PC-3 (cell line): Measurements from ENCODE around the gene CD151. TPM values are rescaled to one million over a fixed set of nuclear protein-coding genes. Genes with fewer than 3 reads are reported as not detected.

ENCODE experiments used
- ATAC-seq: fragments of 200-7000 bp; cut with Tn5 transposase; 2 replicates; pipeline ENCODE4 v1.9.1; 2020; ENCODE audit warnings: mild to moderate bottlenecking, moderate library complexity
- BruUV-seq: library from RNA; stranded (reverse); fragments of 400-500 nt; replicated peaks from 2 replicates; lab custom pipeline; 2021; lab: Mats Ljungman, UMichigan
- CTCF ChIA-PET: fragments of 300-600 bp; sonication (Branson Sonifier 250); formaldehyde crosslinking; loops from one replicate; lab custom pipeline; 2022; ENCODE audit warnings: antibody characterized with exemption; lab: Charles Lee
- POLR2A ChIA-PET: fragments of 300-600 bp; sonication (Branson Sonifier 250); formaldehyde crosslinking; loops from one replicate; lab custom pipeline; 2022; ENCODE audit warnings: antibody characterized with exemption; ENCODE audit not compliant: unreplicated experiment; lab: Charles Lee
- DNase-seq: peaks from one replicate; pipeline ENCODE4 v3.0.0-alpha.2; 2015
- H2AFZ ChIP-seq: fragments of 300-600 bp; sonication (generic); 2 replicates; pipeline ENCODE4 v1.6.0; 2016; ENCODE audit warnings: antibody characterized with exemption, low read length
- H3F3A ChIP-seq: fragments of 300-600 bp; sonication (generic); one replicate; pipeline ENCODE4 v1.6.0; 2017; ENCODE audit warnings: antibody characterized with exemption, low read length, control low read depth, mild to moderate bottlenecking; ENCODE audit not compliant: unreplicated experiment
- H3K27ac ChIP-seq: fragments of 300-600 bp; sonication (generic); 2 replicates; pipeline ENCODE4 v1.5.1; 2016; ENCODE audit warnings: mild to moderate bottlenecking, low read length
- H3K27me3 ChIP-seq: fragments of 300-600 bp; sonication (generic); 2 replicates; pipeline ENCODE4 v1.6.1; 2016; ENCODE audit warnings: low read length, mixed read lengths
- H3K36me3 ChIP-seq: fragments of 300-600 bp; sonication (generic); 2 replicates; pipeline ENCODE4 v1.6.1; 2016; ENCODE audit warnings: low read depth, mixed run types, low read length, mixed read lengths
- H3K4me1 ChIP-seq: fragments of 300-600 bp; sonication (generic); 2 replicates; pipeline ENCODE4 v1.5.1; 2016; ENCODE audit warnings: low read length; ENCODE audit not compliant: insufficient read depth
- H3K4me2 ChIP-seq: fragments of 300-600 bp; sonication (generic); 2 replicates; pipeline ENCODE4 v1.6.0; 2016; ENCODE audit warnings: low read length
- H3K4me3 ChIP-seq: fragments of 300-600 bp; sonication (generic); 2 replicates; pipeline ENCODE4 v1.5.1; 2016; ENCODE audit warnings: mild to moderate bottlenecking, low read length, mixed read lengths
- H3K79me2 ChIP-seq: fragments of 300-600 bp; sonication (generic); 2 replicates; pipeline ENCODE4 v1.6.1; 2017; ENCODE audit warnings: low read length, mixed read lengths
- H3K9ac ChIP-seq: fragments of 300-600 bp; sonication (generic); 2 replicates; pipeline ENCODE4 v1.6.0; 2016; ENCODE audit warnings: mild to moderate bottlenecking, low read length
- H3K9me2 ChIP-seq: fragments of 300-600 bp; sonication (generic); replicated peaks from 2 replicates; pipeline ENCODE4 v1.6.1; 2016; ENCODE audit warnings: mixed run types, low read length, mixed read lengths
- H3K9me3 ChIP-seq: fragments of 300-600 bp; sonication (generic); 2 replicates; pipeline ENCODE4 v1.6.1; 2016; ENCODE audit warnings: low read length, mixed read lengths
- H4K20me1 ChIP-seq: fragments of 300-600 bp; sonication (generic); 2 replicates; pipeline ENCODE4 v1.6.1; 2016; ENCODE audit warnings: low read length, mixed read lengths
- EZH2 ChIP-seq: fragments of 300-600 bp; sonication (generic); IDR thresholded peaks from one replicate; pipeline ENCODE4 v1.6.1; 2017; ENCODE audit warnings: antibody characterized with exemption, mild to moderate bottlenecking, low read length; ENCODE audit not compliant: unreplicated experiment
- EZH2phosphoT487 ChIP-seq: fragments of 300-600 bp; sonication (generic); IDR thresholded peaks from 2 replicates; pipeline ENCODE4 v1.6.1; 2018; ENCODE audit warnings: mild to moderate bottlenecking, antibody characterized with exemption, low read length, borderline replicate concordance
- intact Hi-C: fragments of 100-400 bp; cut with micrococcal nuclease; formaldehyde crosslinking; loops from 2 replicates; pipeline ENCODE4 v1.9.0; 2023
- total RNA-seq: library from RNA; depleted of rRNA; stranded (reverse); fragments of >200 nt; gene quantifications from 2 replicates; pipeline ENCODE4 v1.2.3, GENCODE V29; 2014
- TF ChIP-seq, protein P1 (sequence below): fragments of 300-600 bp; sonication (generic); conservative IDR thresholded peaks from 2 replicates; pipeline ENCODE4 v1.5.1; 2017; ENCODE audit warnings: antibody characterized with exemption, low read depth, mild to moderate bottlenecking, low read length

The CD151 gene
- total RNA-seq, 1 experiment from 2014 or later: 469 TPM

DNA sequence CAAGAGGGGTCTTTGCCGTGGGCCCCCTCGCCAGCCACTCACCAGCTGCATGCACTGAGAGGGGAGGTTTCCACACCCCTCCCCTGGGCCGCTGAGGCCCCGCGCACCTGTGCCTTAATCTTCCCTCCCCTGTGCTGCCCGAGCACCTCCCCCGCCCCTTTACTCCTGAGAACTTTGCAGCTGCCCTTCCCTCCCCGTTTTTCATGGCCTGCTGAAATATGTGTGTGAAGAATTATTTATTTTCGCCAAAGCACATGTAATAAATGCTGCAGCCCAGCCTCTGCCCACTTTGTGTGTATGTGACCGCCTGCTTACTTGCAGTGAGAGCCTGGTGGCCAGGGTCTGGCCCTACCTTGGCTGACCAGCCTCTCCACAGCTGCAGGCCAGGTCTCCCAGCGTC, 7.8 kb upstream of the CD151 start:
- Histone ChIP-seq H3K9me2 (no peaks in the 10 kb centered on the region), H3K27me3 (no peaks in the 10 kb centered on the region), H3F3A (no peaks in the 10 kb centered on the region), H4K20me1 (peaks cover 13% of the 10 kb centered on the region; the same call in 1 of the 2 replicates), H3K9ac (no peak overlapping the region), H3K27ac (peak overlapping the region; percentile 74), H3K9me3 (no peaks in the 10 kb centered on the region), H3K4me1 (peaks cover 51% of the 10 kb centered on the region), H2AFZ (no peak overlapping the region), H3K79me2 (peaks cover 25% of the 10 kb centered on the region), H3K36me3 (no peaks in the 10 kb centered on the region), H3K4me2 (peak overlapping the region; percentile 96), H3K4me3 (no peak overlapping the region)
- CTCF ChIA-PET: interaction anchor here (0.6 kb wide), 1 partner anchor 29 kb away, joined by 7 read pairs; no protein-coding TSS in a partner anchor
- DNase-seq: no peak
- ATAC-seq: peak; percentile 7
- no TSS peak for BruUV-seq
- POLR2A ChIA-PET: no interaction called here
- no peak for TF ChIP-seq EZH2phosphoT487
- TF ChIP-seq, protein P1, sequence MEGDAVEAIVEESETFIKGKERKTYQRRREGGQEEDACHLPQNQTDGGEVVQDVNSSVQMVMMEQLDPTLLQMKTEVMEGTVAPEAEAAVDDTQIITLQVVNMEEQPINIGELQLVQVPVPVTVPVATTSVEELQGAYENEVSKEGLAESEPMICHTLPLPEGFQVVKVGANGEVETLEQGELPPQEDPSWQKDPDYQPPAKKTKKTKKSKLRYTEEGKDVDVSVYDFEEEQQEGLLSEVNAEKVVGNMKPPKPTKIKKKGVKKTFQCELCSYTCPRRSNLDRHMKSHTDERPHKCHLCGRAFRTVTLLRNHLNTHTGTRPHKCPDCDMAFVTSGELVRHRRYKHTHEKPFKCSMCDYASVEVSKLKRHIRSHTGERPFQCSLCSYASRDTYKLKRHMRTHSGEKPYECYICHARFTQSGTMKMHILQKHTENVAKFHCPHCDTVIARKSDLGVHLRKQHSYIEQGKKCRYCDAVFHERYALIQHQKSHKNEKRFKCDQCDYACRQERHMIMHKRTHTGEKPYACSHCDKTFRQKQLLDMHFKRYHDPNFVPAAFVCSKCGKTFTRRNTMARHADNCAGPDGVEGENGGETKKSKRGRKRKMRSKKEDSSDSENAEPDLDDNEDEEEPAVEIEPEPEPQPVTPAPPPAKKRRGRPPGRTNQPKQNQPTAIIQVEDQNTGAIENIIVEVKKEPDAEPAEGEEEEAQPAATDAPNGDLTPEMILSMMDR: no peak
- TF ChIP-seq EZH2: no peak
- intact Hi-C loops: no loop called here

DNA sequence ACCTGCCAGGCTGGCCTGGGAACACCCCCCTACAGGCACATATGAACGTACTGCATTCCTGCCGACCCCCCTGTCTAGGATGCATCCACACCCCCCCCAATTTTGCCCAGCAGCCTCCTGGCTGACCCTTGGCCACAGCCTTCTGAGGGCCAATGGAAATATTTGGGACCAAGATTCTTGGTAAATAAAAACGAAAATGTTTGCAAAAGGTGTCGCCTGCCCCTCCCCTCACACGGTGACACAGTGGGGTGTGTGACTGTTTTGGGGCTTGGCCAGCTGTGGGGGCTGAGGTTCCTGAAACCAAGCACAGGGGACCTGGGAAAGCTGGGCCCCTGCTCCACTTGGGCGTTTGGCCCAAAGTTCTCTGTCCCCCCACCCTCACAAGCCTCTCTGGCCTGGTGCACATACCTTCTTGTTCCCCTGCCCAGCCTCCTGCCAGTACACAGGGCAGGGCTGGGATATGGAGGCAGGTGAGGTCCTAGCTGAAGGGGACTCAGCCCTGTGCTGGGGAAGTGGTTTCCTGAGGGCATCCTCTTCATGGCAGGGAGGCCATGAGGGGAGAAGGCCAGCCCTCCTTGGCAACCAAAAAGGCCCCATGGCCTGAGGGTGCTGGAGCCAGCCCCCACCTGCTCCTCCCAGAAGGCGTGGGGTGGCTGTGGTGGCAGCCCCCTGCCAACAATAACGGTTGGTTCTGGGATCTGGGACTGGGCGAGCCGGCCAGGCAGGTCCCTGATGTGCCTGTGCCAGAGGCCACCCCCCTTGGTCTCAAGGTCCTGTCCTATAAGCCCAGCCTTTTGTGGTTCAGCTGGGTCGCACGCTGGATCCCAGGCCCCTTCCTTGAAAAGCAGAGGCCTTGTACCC, 7.2 kb upstream of the CD151 start:
- CTCF ChIA-PET: interaction anchor here (0.6 kb wide), 1 partner anchor 29 kb away, joined by 7 read pairs; no protein-coding TSS in a partner anchor
- intact Hi-C loops: no loop called here
- DNase-seq: peak; percentile 53
- Histone ChIP-seq H3K4me3 (no peak overlapping the region), H3K4me1 (peaks cover 46% of the 10 kb centered on the region), H3K27me3 (no peaks in the 10 kb centered on the region), H2AFZ (no peak overlapping the region), H3K36me3 (no peaks in the 10 kb centered on the region), H3K4me2 (peak overlapping the region; percentile 96), H3K79me2 (peaks cover 18% of the 10 kb centered on the region), H3F3A (no peaks in the 10 kb centered on the region), H3K27ac (peak overlapping the region; percentile 74), H3K9me3 (no peaks in the 10 kb centered on the region), H3K9me2 (no peaks in the 10 kb centered on the region), H4K20me1 (peaks cover 8% of the 10 kb centered on the region; the same call in 1 of the 2 replicates), H3K9ac (peak overlapping the region; percentile 69; the same call in 1 of the 2 replicates)
- TF ChIP-seq EZH2phosphoT487: no peak
- TF ChIP-seq EZH2: no peak
- TF ChIP-seq, protein P1: no peak
- peak; percentile 19 for ATAC-seq
- POLR2A ChIA-PET: no interaction called here
- BruUV-seq: no TSS peak
